SK-N-SH (cell line): Measurements from ENCODE around the gene DYNC2H1. TPM values are rescaled to one million over a fixed set of nuclear protein-coding genes. Genes with fewer than 3 reads are reported as not detected.
A peak's percentile ranks its signal among the peaks of the same experiment; 100 is the strongest.

ENCODE experiments used
- CHD2 ChIP-seq: fragments of 150-350 bp; IDR thresholded peaks from 2 replicates; pipeline ENCODE4 v1.6.1; 2018; ENCODE audit warnings: low read length; ENCODE audit not compliant: partially characterized antibody
- CTCF ChIP-seq: fragments of 200-600 bp; sonication (generic); IDR thresholded peaks from 2 replicates; pipeline ENCODE4 v1.6.1; 2017; ENCODE audit warnings: antibody characterized with exemption, mild to moderate bottlenecking, moderate library complexity
- ELF1 ChIP-seq: IDR thresholded peaks from 2 replicates; pipeline ENCODE4 v1.4.0; 2012
- EP300 ChIP-seq, 2 experiments: IDR thresholded peaks; 2 replicates each; pipeline versions ENCODE4 v1.4.0 to v1.6.1; 2012; ENCODE audit warnings: borderline replicate concordance in 1 of 2, low read depth in 1 of 2, low read length in 1 of 2
- FOSL2 ChIP-seq: IDR thresholded peaks from 2 replicates; pipeline ENCODE4 v1.4.0; 2012; ENCODE audit warnings: low read depth, mild to moderate bottlenecking, moderate library complexity, borderline replicate concordance
- FOXJ3 ChIP-seq: sonication (generic); formaldehyde crosslinking; IDR thresholded peaks from 2 replicates; pipeline ENCODE4 v1.5.1; 2020; ENCODE audit warnings: mild to moderate bottlenecking, missing genetic modification reagents
- GABPA ChIP-seq: IDR thresholded peaks from 2 replicates; pipeline ENCODE4 v1.4.0; 2012; ENCODE audit warnings: low read depth, mild to moderate bottlenecking
- IRF3 ChIP-seq: fragments of 150-350 bp; IDR thresholded peaks from 2 replicates; pipeline ENCODE4 v1.6.1; 2016; ENCODE audit warnings: mild to moderate bottlenecking, low read depth, low read length
- JUND ChIP-seq: IDR thresholded peaks from 2 replicates; pipeline ENCODE4 v1.4.0; 2012
- MEF2A ChIP-seq: IDR thresholded peaks from 2 replicates; pipeline ENCODE4 v1.4.0; 2012; ENCODE audit warnings: low read depth, borderline replicate concordance
- MXI1 ChIP-seq: IDR thresholded peaks from 2 replicates; pipeline ENCODE4 v1.6.1; 2012; ENCODE audit warnings: mild to moderate bottlenecking, low read depth, low read length, improper control_type of control experiment
- NRF1 ChIP-seq: IDR thresholded peaks from 2 replicates; pipeline ENCODE4 v1.6.1; 2012; ENCODE audit warnings: low read depth, mild to moderate bottlenecking, low read length
- POLR2AphosphoS5 ChIP-seq: IDR thresholded peaks from 2 replicates; pipeline ENCODE4 v1.6.1; 2012; ENCODE audit warnings: low read depth, low read length
- RAD21 ChIP-seq: IDR thresholded peaks from 2 replicates; pipeline ENCODE4 v1.6.1; 2012; ENCODE audit warnings: mild to moderate bottlenecking, low read length
- RCOR1 ChIP-seq: fragments of 150-350 bp; IDR thresholded peaks from 2 replicates; pipeline ENCODE4 v1.6.1; 2017; ENCODE audit warnings: antibody characterized with exemption, low read length
- RFX5 ChIP-seq: IDR thresholded peaks from 2 replicates; pipeline ENCODE4 v1.6.1; 2012; ENCODE audit warnings: mild to moderate bottlenecking, improper control_type of control experiment, low read length
- SIN3A ChIP-seq: IDR thresholded peaks from 2 replicates; pipeline ENCODE4 v1.6.1; 2012; ENCODE audit warnings: low read depth, mild to moderate bottlenecking, low read length, moderate library complexity, borderline replicate concordance
- SMC3 ChIP-seq: IDR thresholded peaks from 2 replicates; pipeline ENCODE4 v1.6.1; 2012; ENCODE audit warnings: low read depth, low read length, improper control_type of control experiment
- TAF1 ChIP-seq: IDR thresholded peaks from 2 replicates; pipeline ENCODE4 v1.6.1; 2012; ENCODE audit warnings: low read depth, mild to moderate bottlenecking, low read length, moderate library complexity, borderline replicate concordance
- TCF12 ChIP-seq: IDR thresholded peaks from 2 replicates; pipeline ENCODE4 v1.4.0; 2012
- TEAD4 ChIP-seq: IDR thresholded peaks from 2 replicates; pipeline ENCODE4 v1.4.0; 2012; ENCODE audit warnings: mild to moderate bottlenecking, borderline replicate concordance; ENCODE audit not compliant: insufficient read depth
- USF1 ChIP-seq: IDR thresholded peaks from 2 replicates; pipeline ENCODE4 v1.4.0; 2012; ENCODE audit warnings: low read depth, borderline replicate concordance
- YY1 ChIP-seq: IDR thresholded peaks from 2 replicates; pipeline ENCODE4 v1.4.0; 2012; ENCODE audit warnings: low read depth, mild to moderate bottlenecking
- polyA plus RNA-seq, 3 experiments: library from polyadenylated mRNA; depleted of rRNA; stranded (reverse); fragments of >200 nt; gene quantifications; 2 replicates each; pipeline ENCODE4 v1.2.3, GENCODE V29; 2012
- TF ChIP-seq, protein P1 (sequence below): IDR thresholded peaks from 2 replicates; pipeline ENCODE4; 2012
- TF ChIP-seq, protein P2 (sequence below): IDR thresholded peaks from 2 replicates; pipeline ENCODE4 v1.4.0; 2012; ENCODE audit warnings: low read depth

DYNC2H1 gene
- polyA plus RNA-seq, 1 of the 3 experiments (the other 2 are of a cell fraction), result 15.3 TPM

DNA sequence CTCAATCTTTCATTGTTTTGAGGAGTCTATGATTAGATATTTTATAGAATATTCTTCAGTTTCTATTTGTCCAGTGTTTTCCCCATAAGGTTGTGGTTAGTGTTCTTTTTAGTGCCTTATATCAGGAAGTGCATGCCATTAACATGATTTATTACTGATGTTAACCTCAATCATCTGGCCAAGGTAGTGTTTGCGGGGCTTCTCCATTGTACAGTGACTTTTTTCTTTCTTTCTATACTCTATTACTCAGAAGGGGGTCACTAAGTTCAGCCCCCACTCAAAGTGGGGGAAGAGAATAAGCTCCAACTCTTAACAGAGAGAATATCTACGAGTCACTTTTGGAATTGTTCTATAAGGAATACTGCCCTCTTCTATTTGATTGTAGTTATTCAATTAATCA, 415.8 kb downstream of the DYNC2H1 start (continued):
- TF ChIP-seq, protein P1, sequence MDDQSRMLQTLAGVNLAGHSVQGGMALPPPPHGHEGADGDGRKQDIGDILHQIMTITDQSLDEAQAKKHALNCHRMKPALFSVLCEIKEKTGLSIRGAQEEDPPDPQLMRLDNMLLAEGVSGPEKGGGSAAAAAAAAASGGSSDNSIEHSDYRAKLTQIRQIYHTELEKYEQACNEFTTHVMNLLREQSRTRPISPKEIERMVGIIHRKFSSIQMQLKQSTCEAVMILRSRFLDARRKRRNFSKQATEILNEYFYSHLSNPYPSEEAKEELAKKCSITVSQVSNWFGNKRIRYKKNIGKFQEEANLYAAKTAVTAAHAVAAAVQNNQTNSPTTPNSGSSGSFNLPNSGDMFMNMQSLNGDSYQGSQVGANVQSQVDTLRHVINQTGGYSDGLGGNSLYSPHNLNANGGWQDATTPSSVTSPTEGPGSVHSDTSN, result peak; percentile 95
- peak; percentile 56 for TF ChIP-seq MEF2A
- TF ChIP-seq CTCF, result no peak
- no peak for TF ChIP-seq RFX5
- TF ChIP-seq TAF1, result no peak
- TF ChIP-seq TCF12, result peak; percentile 96
- TF ChIP-seq EP300 (IDR thresholded peaks at IDR 0.05; ENCODE audit: borderline replicate concordance in 1 of 2, low read depth in 1 of 2, low read length in 1 of 2), result peak; percentile 51 to 96; a peak in 3 of 4 replicates
- no peak for TF ChIP-seq RCOR1
- TF ChIP-seq GABPA, result no peak
- TF ChIP-seq IRF3, result no peak
- no peak for TF ChIP-seq NRF1
- peak; percentile 59; the same call in 1 of the 2 replicates for TF ChIP-seq FOSL2
- TF ChIP-seq, protein P2, sequence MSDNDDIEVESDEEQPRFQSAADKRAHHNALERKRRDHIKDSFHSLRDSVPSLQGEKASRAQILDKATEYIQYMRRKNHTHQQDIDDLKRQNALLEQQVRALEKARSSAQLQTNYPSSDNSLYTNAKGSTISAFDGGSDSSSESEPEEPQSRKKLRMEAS, result peak; percentile 50; the same call in 1 of the 2 replicates
- peak; percentile 42; the same call in 1 of the 2 replicates for TF ChIP-seq POLR2AphosphoS5
- TF ChIP-seq JUND, result peak; percentile 84
- TF ChIP-seq FOXJ3, result no peak
- TF ChIP-seq CHD2, result no peak
- TF ChIP-seq YY1, result no peak
- peak; percentile 66; the same call in 1 of the 2 replicates for TF ChIP-seq ELF1
- TF ChIP-seq SIN3A, result no peak
- peak; percentile 72; the same call in 1 of the 2 replicates for TF ChIP-seq TEAD4
- TF ChIP-seq USF1, result no peak
- TF ChIP-seq SMC3, result no peak
- no peak for TF ChIP-seq RAD21
- TF ChIP-seq MXI1, result no peak
